Smooth muscle cell of the coronary artery (primary cell): Measurements from ENCODE around the gene MID1. TPM values are rescaled to one million over a fixed set of nuclear protein-coding genes. Genes with fewer than 3 reads are reported as not detected.

ENCODE experiments used
- total RNA-seq: library from RNA; depleted of rRNA; stranded (reverse); fragments of >200 nt; gene quantifications from 2 replicates; pipeline ENCODE4 v1.2.3, GENCODE V29; 2014; ENCODE audit warnings: low replicate concordance

Gene MID1
- 12.2 and 21.2 TPM in 2 replicates for total RNA-seq

GRCh38 chrX:10620121-10620699, at the start of gene MID1:
MID1 (minus strand) TSS chrX:10620585; CDS start chrX:10567547, 53,038 bp downstream.

